ENCODE results near the gene ITGA2B.
"Not testable (repeated sequence)": the region's sequence is repeated elsewhere in the genome, so short reads cannot be mapped to it uniquely, and the experiment has no call there.

The ITGA2B gene

GRCh38 chr17:44355642-44356099, 33.8 kb downstream of the ITGA2B start:
- in situ Hi-C loops (cut with MboI; ENCODE audit: low pct_unique_long_range_greater_than_20kb, low sequenced_read_pairs), result no loop called here
- no peak for DNase-seq

GRCh38 chr17:44354582-44355561, 34.6 kb downstream of the ITGA2B start:
- DNase-seq, result no peak
- in situ Hi-C loops (cut with MboI; ENCODE audit: low pct_unique_long_range_greater_than_20kb, low sequenced_read_pairs), result no loop called here

- no peak for DNase-seq
- in situ Hi-C loops (cut with MboI; ENCODE audit: low pct_unique_long_range_greater_than_20kb, low sequenced_read_pairs), result no loop called here
Measured at GRCh38 chr17:44353672-44354331, 35.6 kb downstream of the ITGA2B start.

GRCh38 chr17:44352828-44353671, 36.4 kb downstream of the ITGA2B start:
- no peak for DNase-seq
- in situ Hi-C loops (cut with MboI; ENCODE audit: low pct_unique_long_range_greater_than_20kb, low sequenced_read_pairs), result no loop called here

GRCh38 chr17:44351961-44352827, 37.3 kb downstream of the ITGA2B start:
- in situ Hi-C loops (cut with MboI; ENCODE audit: low pct_unique_long_range_greater_than_20kb, low sequenced_read_pairs), result no loop called here
- no peak for DNase-seq

- in situ Hi-C loops (cut with MboI; ENCODE audit: low pct_unique_long_range_greater_than_20kb, low sequenced_read_pairs), result no loop called here
Measured at GRCh38 chr17:44351464-44351863, 38.0 kb downstream of the ITGA2B start.

GRCh38 chr17:44350733-44351226, 38.7 kb downstream of the ITGA2B start:
- in situ Hi-C loops (cut with MboI; ENCODE audit: low pct_unique_long_range_greater_than_20kb, low sequenced_read_pairs), result no loop called here
- peak; percentile 82 for DNase-seq

More at GRCh38 chr17:44351464-44351863, 38.0 kb downstream of the ITGA2B start:
- no peak for DNase-seq

GRCh38 chr17:44349553-44350070, 39.8 kb downstream of the ITGA2B start:
- in situ Hi-C loops (cut with MboI; ENCODE audit: low pct_unique_long_range_greater_than_20kb, low sequenced_read_pairs), result no loop called here

GRCh38 chr17:44348988-44349364, 40.5 kb downstream of the ITGA2B start:
- in situ Hi-C loops (cut with MboI; ENCODE audit: low pct_unique_long_range_greater_than_20kb, low sequenced_read_pairs), result no loop called here
- no peak for DNase-seq

More at GRCh38 chr17:44349553-44350070, 39.8 kb downstream of the ITGA2B start:
- DNase-seq, result no peak

GRCh38 chr17:44348234-44348987, 41.0 kb downstream of the ITGA2B start:
- DNase-seq, result peak; percentile 49
- in situ Hi-C loops (cut with MboI; ENCODE audit: low pct_unique_long_range_greater_than_20kb, low sequenced_read_pairs), result no loop called here

- in situ Hi-C loops (cut with MboI; ENCODE audit: low pct_unique_long_range_greater_than_20kb, low sequenced_read_pairs); DNase-seq: not testable (repeated sequence)
Measured at GRCh38 chr17:44347206-44348055, 42.0 kb downstream of the ITGA2B start.

GRCh38 chr17:44346064-44346844, 43.2 kb downstream of the ITGA2B start:
- in situ Hi-C loops (cut with MboI; ENCODE audit: low pct_unique_long_range_greater_than_20kb, low sequenced_read_pairs), result no loop called here
- no peak for DNase-seq

GRCh38 chr17:44345454-44346026, 43.9 kb downstream of the ITGA2B start:
- DNase-seq, result peak; percentile 81
- in situ Hi-C loops (cut with MboI; ENCODE audit: low pct_unique_long_range_greater_than_20kb, low sequenced_read_pairs), result no loop called here

- peak; percentile 97 for DNase-seq
- in situ Hi-C loops (cut with MboI; ENCODE audit: low pct_unique_long_range_greater_than_20kb, low sequenced_read_pairs), result no loop called here
Measured at GRCh38 chr17:44344939-44345453, 44.5 kb downstream of the ITGA2B start, which contains the start of gene GRN. TSS of gene GRN (plus strand) at chr17:44345302. CDS start at chr17:44349165, 3,863 bp downstream.

Measured in KBM-7 (cell line).